K562 (cell line): ENCODE data around the gene NUP153. TPM values are rescaled to one million over a fixed set of nuclear protein-coding genes. Genes with fewer than 3 reads are reported as not detected.

Experiments
- ETV6 ChIP-seq, 3 experiments: fragments of 150-350 bp in 1 of 3; sonication (generic) in 1 of 3; formaldehyde crosslinking in 1 of 3; IDR thresholded peaks; 2 replicates each; pipeline versions ENCODE4 v1.6.1 to v1.8.0; 2014 to 2022; ENCODE audit warnings: borderline replicate concordance in 2 of 3, low read depth in 2 of 3, antibody characterized with exemption in 1 of 3, low read length in 1 of 3, mild to moderate bottlenecking in 1 of 3, missing genetic modification reagents in 1 of 3
- FOS ChIP-seq: IDR thresholded peaks from 3 replicates; pipeline ENCODE4 v1.6.1; 2011; ENCODE audit not compliant: insufficient read length; ENCODE audit errors: extremely low read depth
- KAT8 ChIP-seq: fragments of 450-650 bp; IDR thresholded peaks from 2 replicates; pipeline ENCODE4 v1.6.1; 2016; ENCODE audit warnings: low read depth, mild to moderate bottlenecking
- PBX2 ChIP-seq, 2 experiments: IDR thresholded peaks in 1 of 2; conservative IDR thresholded peaks in 1 of 2; 2 replicates each; pipeline ENCODE4 v1.6.1; 2016; ENCODE audit warnings: low read depth in 2 of 2, mild to moderate bottlenecking in 1 of 2, missing compliant biosample characterization in 1 of 2, missing genetic modification characterization in 1 of 2, moderate library complexity in 1 of 2
- PHF20 ChIP-seq: fragments of 450-650 bp; IDR thresholded peaks from 2 replicates; pipeline ENCODE4 v1.6.1; 2018; ENCODE audit not compliant: partially characterized antibody
- RAD21 ChIP-seq, 2 experiments: fragments of 250-450 bp in 1 of 2; fragments of 450-650 bp in 1 of 2; sonication (Bioruptor Pico) in 1 of 2; formaldehyde crosslinking in 1 of 2; IDR thresholded peaks in 1 of 2; conservative IDR thresholded peaks in 1 of 2; 2 replicates each; pipeline versions ENCODE4 v1.4.0 to v1.8.0; 2020 to 2022; ENCODE audit warnings: mild to moderate bottlenecking in 2 of 2, moderate library complexity in 1 of 2
- RBM22 ChIP-seq: fragments of 200-400 bp; formaldehyde crosslinking; IDR thresholded peaks from 2 replicates; pipeline ENCODE4 v1.6.1; 2018; ENCODE audit warnings: low read length, low read depth; ENCODE audit not compliant: poor library complexity, severe bottlenecking
- STAG1 ChIP-seq: sonication (generic); formaldehyde crosslinking; IDR thresholded peaks from 2 replicates; pipeline ENCODE4 v1.5.0; 2020; ENCODE audit warnings: missing genetic modification reagents, borderline replicate concordance
- ZMIZ1 ChIP-seq, 2 experiments: fragments of 150-350 bp in 1 of 2; IDR thresholded peaks; 2 replicates each; pipeline ENCODE4 v1.6.1; 2012 to 2016; ENCODE audit warnings: low read depth in 2 of 2, low read length in 2 of 2, mild to moderate bottlenecking in 1 of 2, moderate library complexity in 1 of 2
- ZNF124 ChIP-seq: sonication (generic); formaldehyde crosslinking; IDR thresholded peaks from 2 replicates; pipeline ENCODE4 v1.8.1; 2022; ENCODE audit warnings: missing genetic modification reagents
- ZNF436 ChIP-seq: fragments of 250-450, 450-650 bp; sonication (Bioruptor Pico); formaldehyde crosslinking; IDR thresholded peaks from 2 replicates; pipeline ENCODE4 v1.7.0; 2020; ENCODE audit warnings: mild to moderate bottlenecking
- ZNF764 ChIP-seq: fragments of 250-450 bp; sonication (Bioruptor Pico); IDR thresholded peaks from 2 replicates; pipeline ENCODE4 v1.4.0; 2020; ENCODE audit warnings: low read depth, mild to moderate bottlenecking, moderate library complexity
- polyA plus RNA-seq, 8 experiments: library from polyadenylated mRNA; depleted of rRNA in 4 of 8; stranded (reverse) in 5 of 8; unstranded in 3 of 8; fragments of >200 nt; fragmentation: Nextera tagmentation in 2 of 8; fragmentation: Illumina TruSeq in 1 of 8; extraction: Ambion mirVana in 2 of 8; extraction: Trizol in 1 of 8; gene quantifications; 2 replicates each; pipeline versions ENCODE4 v1.2.1 to v1.2.3, GENCODE V29; 2011 to 2014; ENCODE audit warnings: inconsistent platforms in 1 of 8, missing spikeins in 1 of 8
- total RNA-seq, 7 experiments: library from RNA; depleted of rRNA in 6 of 7; stranded (reverse); fragments of >200 nt in 6 of 7; fragmentation: Illumina TruSeq in 2 of 7; extraction: Trizol in 2 of 7; gene quantifications; 2 replicates each; pipeline versions ENCODE4 v1.2.1 to v1.2.3, GENCODE V29; 2011 to 2021; ENCODE audit warnings: low replicate concordance in 1 of 7
- TF ChIP-seq, protein P1 (sequence below): fragments of 250-450 bp; sonication (Bioruptor Pico); IDR thresholded peaks from 2 replicates; pipeline ENCODE4 v1.5.0; 2021; ENCODE audit warnings: mild to moderate bottlenecking, borderline replicate concordance
- TF ChIP-seq, protein P2 (sequence below): fragments of 450-650 bp; IDR thresholded peaks from 2 replicates; pipeline ENCODE4 v1.6.1; 2014; ENCODE audit warnings: low read depth, mild to moderate bottlenecking, moderate library complexity, borderline replicate concordance

Gene NUP153
- total and polyA plus RNA-seq, 9 of the 15 experiments (the other 6 are each of a cell fraction or from before 2014, with no cell fraction given), result 21.9 to 110 (median 84.8) TPM

GRCh38 chr6:17706580-17707370 is at the start of gene NUP153 (continued):
- TF ChIP-seq ZMIZ1 (IDR thresholded peaks at IDR 0.05; ENCODE audit: low read depth in 2 of 2, low read length in 2 of 2) (0 out of 4 replicates have a peak, but pooled peaks of 1 of the 2 experiments have one; percentile 66), ZNF124 (CRISPR knock-in tag) (no peak), RAD21 (CRISPR knock-in tag; conservative IDR thresholded peaks at IDR 0.05 in 1 of 2, IDR thresholded peaks at IDR 0.05 in 1 of 2) (peak; percentile 3 to 18; a peak in 1 of 4 replicates), PBX2 (CRISPR knock-in tag; IDR thresholded peaks at IDR 0.05; ENCODE audit: low read depth) (no peak), PBX2 (tag; conservative IDR thresholded peaks at IDR 0.05; ENCODE audit: low read depth) (peak; percentile 62), ZNF764 (CRISPR knock-in tag) (no peak), KAT8 (no peak), FOS (peak; percentile 4), RBM22 (peak; percentile 27), ETV6 (IDR thresholded peaks at IDR 0.05; ENCODE audit: borderline replicate concordance in 1 of 2, low read depth in 2 of 2, low read length in 1 of 2) (peak in 1 of 2 experiments; percentile 36; a peak in 1 of 4 replicates), ETV6 (CRISPR knock-in tag; IDR thresholded peaks at IDR 0.05; ENCODE audit: borderline replicate concordance) (no peak), PHF20 (peak; percentile 92), STAG1 (CRISPR knock-in tag) (no peak), ZNF436 (no peak)
- TF ChIP-seq, protein P1, sequence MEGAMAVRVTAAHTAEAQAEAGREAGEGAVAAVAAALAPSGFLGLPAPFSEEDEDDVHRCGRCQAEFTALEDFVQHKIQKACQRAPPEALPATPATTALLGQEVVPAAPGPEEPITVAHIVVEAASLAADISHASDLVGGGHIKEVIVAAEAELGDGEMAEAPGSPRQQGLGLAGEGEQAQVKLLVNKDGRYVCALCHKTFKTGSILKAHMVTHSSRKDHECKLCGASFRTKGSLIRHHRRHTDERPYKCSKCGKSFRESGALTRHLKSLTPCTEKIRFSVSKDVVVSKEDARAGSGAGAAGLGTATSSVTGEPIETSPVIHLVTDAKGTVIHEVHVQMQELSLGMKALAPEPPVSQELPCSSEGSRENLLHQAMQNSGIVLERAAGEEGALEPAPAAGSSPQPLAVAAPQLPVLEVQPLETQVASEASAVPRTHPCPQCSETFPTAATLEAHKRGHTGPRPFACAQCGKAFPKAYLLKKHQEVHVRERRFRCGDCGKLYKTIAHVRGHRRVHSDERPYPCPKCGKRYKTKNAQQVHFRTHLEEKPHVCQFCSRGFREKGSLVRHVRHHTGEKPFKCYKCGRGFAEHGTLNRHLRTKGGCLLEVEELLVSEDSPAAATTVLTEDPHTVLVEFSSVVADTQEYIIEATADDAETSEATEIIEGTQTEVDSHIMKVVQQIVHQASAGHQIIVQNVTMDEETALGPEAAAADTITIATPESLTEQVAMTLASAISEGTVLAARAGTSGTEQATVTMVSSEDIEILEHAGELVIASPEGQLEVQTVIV (CRISPR knock-in tag), result no peak
- TF ChIP-seq, protein P2, sequence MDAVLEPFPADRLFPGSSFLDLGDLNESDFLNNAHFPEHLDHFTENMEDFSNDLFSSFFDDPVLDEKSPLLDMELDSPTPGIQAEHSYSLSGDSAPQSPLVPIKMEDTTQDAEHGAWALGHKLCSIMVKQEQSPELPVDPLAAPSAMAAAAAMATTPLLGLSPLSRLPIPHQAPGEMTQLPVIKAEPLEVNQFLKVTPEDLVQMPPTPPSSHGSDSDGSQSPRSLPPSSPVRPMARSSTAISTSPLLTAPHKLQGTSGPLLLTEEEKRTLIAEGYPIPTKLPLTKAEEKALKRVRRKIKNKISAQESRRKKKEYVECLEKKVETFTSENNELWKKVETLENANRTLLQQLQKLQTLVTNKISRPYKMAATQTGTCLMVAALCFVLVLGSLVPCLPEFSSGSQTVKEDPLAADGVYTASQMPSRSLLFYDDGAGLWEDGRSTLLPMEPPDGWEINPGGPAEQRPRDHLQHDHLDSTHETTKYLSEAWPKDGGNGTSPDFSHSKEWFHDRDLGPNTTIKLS, result peak; percentile 95
